GM12865 (cell line): ENCODE results near the gene EFHD2.

ENCODE experiments used
- DNase-seq: peaks from one replicate; pipeline ENCODE4 v3.0.0; 2010; ENCODE audit warnings: low read depth
- H3K4me3 ChIP-seq: 2 replicates; pipeline ENCODE4 v1.5.1; 2011; ENCODE audit warnings: mild to moderate bottlenecking, low read depth, low read length, control low read depth
- CTCF ChIP-seq: IDR thresholded peaks from 2 replicates; pipeline ENCODE4 v1.5.1; 2011; ENCODE audit warnings: low read length, control low read depth, low read depth, inconsistent platforms; ENCODE audit not compliant: insufficient read depth; ENCODE audit errors: missing control alignments

The EFHD2 gene

DNA sequence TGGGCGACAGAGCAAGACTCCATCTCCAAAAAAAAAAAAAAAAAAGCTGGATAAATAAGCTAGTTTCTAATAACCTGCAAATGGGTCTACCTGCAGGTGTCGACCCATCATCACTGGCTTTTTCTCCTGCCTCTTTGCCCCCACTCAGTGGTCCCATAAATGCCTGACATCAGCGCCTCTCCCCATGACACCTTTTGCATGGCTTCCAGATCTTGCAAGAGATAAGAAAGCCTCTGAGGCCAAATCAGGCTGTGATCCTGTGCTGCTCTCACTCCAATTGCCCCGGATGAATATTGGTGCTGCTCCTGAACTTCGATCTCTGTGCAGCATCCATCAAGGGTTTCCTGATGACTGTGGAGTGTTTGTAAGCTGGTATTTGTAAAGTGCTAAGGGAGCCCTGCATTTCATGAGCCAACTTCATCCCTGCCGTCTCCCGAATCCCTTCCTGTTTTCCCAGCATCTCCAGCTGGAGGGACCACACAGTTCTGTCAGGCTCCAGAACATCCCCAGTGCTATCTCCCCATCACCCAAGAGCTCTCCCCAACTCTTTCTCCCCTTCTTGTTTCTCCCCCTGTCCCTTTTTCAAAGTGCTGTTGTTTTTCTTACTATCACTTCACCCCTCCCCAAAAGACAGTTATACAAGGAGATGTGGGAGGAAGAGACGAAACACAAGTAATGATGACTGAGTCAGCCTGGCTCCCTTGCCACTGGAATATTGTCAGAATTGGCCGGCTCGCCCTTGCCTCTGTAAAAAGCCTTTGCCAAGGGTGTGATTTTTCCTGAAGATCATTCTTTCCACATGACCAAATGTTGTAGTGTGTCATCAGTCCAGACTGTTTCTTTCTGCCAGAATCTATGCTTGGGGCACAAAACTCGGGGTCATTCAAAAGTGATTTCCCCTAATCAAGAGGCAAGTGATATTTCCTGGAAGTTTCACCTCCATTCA lies 2.8 kb upstream of the EFHD2 start:
- H3K4me3 ChIP-seq, result no peak overlapping the region
- TF ChIP-seq CTCF, result no peak
- no peak for DNase-seq

GRCh38 chr1:15407580-15407979 lies 2.1 kb upstream of the EFHD2 start:
- no peak for TF ChIP-seq CTCF
- H3K4me3 ChIP-seq, result no peak overlapping the region
- DNase-seq, result no peak

DNA sequence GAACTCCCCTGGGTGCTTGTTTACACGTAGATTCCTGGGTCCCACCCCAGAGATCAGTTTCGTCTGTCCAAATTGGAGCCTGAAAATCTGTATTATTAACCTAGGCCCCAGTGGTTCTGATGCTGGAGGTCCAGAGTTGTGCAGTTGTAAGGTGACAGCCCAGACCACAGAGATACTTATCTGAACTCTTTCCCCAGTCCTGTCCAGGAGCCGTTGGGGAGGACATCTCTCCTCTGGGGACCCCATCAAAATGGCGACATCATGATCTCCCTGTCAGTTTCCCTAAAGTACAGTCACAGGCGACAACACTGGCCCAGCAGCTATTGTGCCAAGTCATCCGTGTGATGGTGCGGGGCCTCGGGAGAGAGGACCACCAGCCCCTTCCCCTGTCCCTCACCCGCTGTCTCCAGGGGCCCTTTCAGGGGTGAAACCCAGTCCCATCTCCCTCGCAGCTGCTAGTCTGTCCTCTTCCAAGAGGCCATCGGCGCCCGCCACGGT lies 749 bp upstream of the EFHD2 start:
- H3K4me3 ChIP-seq, result peak overlapping the region; percentile 96
- DNase-seq, result no peak
- no peak for TF ChIP-seq CTCF

DNA sequence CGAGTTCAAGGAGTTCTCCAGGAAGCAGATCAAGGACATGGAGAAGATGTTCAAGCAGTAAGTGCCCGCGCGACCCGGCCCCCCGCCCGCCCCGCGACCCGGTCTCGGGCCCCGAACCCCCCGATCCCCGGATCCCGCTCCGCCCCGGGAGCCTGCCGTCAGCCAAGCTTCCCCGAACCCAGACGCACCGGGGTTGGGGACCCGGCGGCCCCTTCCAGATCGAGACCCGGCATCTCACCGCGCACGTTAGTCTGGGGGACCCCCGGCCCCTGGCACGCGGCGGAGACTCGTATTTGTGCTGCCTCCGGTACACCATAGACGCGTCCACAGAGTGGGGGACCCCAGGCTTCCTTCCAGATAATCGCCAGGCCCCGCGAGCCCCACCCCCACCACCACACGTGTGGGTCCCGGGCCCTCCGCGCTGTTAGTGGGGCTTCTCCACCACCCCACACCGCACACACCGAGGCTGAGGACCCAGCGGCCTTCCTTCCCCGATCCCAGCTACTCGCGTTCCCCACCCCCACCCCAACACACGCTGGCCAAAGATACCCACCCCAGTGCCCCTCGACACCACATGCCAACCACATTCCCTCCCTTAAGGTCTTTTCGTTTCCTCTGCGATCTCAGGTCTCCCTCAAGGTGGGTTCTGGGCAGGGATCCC lies 665 bp downstream of the EFHD2 start:
- peak; percentile 24 for DNase-seq
- H3K4me3 ChIP-seq, result peak overlapping the region; percentile 96
- no peak for TF ChIP-seq CTCF

DNA sequence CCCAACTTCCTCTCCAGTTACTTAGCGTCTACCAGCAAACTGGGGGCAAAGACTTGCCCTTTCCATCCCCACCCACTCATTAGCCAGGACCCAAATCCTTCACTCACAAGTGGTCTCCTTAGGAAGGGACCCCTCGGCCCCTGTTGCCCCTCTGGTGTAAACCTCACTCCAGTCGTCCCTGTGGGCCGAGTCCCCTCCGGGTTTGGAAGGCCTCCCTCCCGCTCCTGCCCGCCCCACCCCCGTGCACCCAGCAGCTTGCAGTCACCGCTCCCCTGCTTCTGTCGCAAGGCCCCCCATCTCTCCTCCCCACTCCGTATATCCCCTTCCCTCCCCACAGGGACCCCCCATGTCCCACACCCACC lies 1.2 kb downstream of the EFHD2 start:
- H3K4me3 ChIP-seq, result peak overlapping the region; percentile 96
- no peak for DNase-seq
- no peak for TF ChIP-seq CTCF

DNA sequence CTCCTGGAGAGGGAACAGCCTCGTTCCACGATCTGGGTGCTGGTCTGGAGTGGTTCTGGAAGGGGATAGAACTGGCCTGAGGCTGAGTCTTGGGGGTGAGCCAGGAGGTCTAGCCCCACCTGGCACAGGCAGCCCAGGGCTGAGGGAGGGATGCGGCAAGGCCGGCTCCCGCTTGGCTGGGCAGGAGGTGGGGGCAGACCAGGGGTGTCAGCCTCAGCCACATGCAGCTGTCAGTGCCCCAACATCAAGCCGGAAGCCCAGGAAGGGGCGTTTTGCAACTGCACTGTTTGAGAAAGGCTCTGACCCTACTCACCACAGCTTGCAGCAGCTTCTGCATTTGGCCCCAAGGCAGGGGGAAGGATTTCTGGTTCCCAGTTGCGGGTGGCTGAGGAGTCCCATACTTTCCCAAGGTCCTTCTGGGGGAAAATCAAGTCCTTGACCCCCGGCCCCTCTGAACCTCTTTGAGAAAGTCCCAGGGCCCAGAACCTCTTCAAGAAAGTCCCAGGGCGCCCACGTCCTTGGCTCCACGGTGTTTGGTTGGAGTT lies 2.0 kb downstream of the EFHD2 start:
- DNase-seq, result peak; percentile 85
- peak overlapping the region; percentile 96 for H3K4me3 ChIP-seq
- no peak for TF ChIP-seq CTCF
